ENCODE data around the gene PLD6. TPM values are rescaled to one million over a fixed set of nuclear protein-coding genes. Genes with fewer than 3 reads are reported as not detected.

Gene PLD6
- total RNA-seq, 5 donors from 2014 or later (not counting 1 experiment from before 2014, with no cell fraction given) = 7.3 to 18.3 (median 11.1) TPM

DNA sequence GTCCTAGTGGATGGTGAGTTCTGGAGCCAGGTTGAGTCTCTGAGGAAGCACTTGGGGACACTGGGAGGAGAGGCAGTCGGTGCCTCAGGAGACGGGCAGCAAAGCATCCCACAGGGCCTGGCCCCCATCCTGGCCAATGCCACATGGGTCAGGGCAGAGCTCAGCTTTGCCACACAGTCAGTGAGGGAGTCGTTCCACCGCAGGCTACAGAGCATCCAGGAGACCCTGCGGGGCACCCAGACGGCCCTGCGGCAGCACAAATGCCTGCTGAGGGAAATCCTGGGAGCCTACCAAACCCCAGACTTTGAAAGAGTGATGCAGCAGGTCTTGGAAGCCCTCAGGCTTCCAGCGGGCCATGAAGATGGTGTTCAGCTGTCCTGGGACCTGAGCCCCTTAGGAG, 39.7 kb downstream of the PLD6 start:
- peaks cover 22 to 76% of the 10 kb centered on the region in 2 donors for H3K36me3 ChIP-seq (ENCODE audit: control insufficient read depth in 2 of 2, extremely low read depth in 1 of 2, insufficient read depth in 1 of 2, low read length in 1 of 2)
- WGBS (ENCODE audit: insufficient coverage) = 97% methylated on average over 8 of the region's 8 CpGs
- Mint-ChIP-seq H3K4me3 (no peak overlapping the region), H3K27me3 (no peaks in the 10 kb centered on the region), H3K27ac (no peak overlapping the region), H3K4me1 (peaks cover 35 to 38% (median 36%) of the 10 kb centered on the region in 3 donors), H3K9me3 (no peaks in the 10 kb centered on the region), H3K36me3 (peaks cover 59% of the 10 kb centered on the region)
- DNase-seq (no peak), ATAC-seq (replicated peaks in 1 of 4) (no peak)
- no peak overlapping the region for H3K27ac ChIP-seq (ENCODE audit: low read length)
- H3K9me3 ChIP-seq = no peaks in the 10 kb centered on the region
- CTCF ChIA-PET = no interaction called here
- H3K27me3 ChIP-seq (replicated peaks in 1 of 2; ENCODE audit: control insufficient read depth in 2 of 2, extremely low read depth in 1 of 2, insufficient read depth in 2 of 2, low read length in 1 of 2) = no peaks in the 10 kb centered on the region
- H3K4me1 ChIP-seq (ENCODE audit: control insufficient read depth in 1 of 2, extremely low read depth in 1 of 2, insufficient read depth in 2 of 2, low read length in 2 of 2) = peaks cover 0 to 22% of the 10 kb centered on the region in 2 experiments
- POLR2A ChIA-PET = no interaction called here
- H3K4me3 ChIP-seq (ENCODE audit: control insufficient read depth in 1 of 2, extremely low read depth in 1 of 2, low read length in 1 of 2) = no peak overlapping the region

DNA sequence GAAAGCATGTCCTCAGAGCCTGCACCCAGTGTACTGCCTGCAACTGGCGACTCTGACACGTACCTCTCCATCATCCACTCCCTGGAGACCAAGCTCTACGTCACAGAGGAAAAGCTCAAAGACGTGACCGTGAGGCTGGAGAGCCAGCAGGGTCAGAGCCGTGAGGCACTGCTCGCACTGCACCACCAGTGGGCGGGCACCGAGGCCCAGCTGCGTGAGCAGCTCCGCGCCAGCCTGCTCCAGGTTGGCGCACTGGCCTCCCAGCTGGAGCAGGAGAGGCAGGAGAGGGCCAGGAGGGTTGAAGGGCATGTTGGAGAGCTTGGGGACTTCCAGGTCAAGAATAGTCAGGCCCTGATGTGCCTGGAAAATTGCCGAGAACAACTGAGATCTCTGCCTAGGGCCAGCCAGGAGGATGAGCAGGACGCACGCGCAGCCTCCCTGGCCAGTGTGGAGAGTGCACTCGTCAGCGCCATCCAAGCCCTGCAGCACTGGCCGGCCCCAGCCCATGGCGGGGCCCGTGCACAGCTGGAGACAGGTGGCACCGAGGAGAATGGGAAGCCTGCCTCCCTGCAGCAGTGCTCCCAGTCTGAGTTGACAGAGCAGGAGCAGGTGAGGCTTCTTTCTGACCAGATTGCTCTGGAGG, 40.3 kb downstream of the PLD6 start:
- H3K4me1 Mint-ChIP-seq = peaks cover 28 to 32% (median 29%) of the 10 kb centered on the region in 3 donors
- no peak overlapping the region for H3K27ac ChIP-seq (ENCODE audit: low read length)
- H3K4me3 ChIP-seq (ENCODE audit: control insufficient read depth in 1 of 2, extremely low read depth in 1 of 2, low read length in 1 of 2) = no peak overlapping the region
- no peaks in the 10 kb centered on the region for H3K27me3 Mint-ChIP-seq
- DNase-seq = no peak
- H3K27me3 ChIP-seq (replicated peaks in 1 of 2; ENCODE audit: control insufficient read depth in 2 of 2, extremely low read depth in 1 of 2, insufficient read depth in 2 of 2, low read length in 1 of 2) = no peaks in the 10 kb centered on the region
- ATAC-seq (replicated peaks in 1 of 4) = no peak
- WGBS (ENCODE audit: insufficient coverage) = 96% methylated on average over 23 of the region's 23 CpGs
- CTCF ChIA-PET = no interaction called here
- H3K4me1 ChIP-seq (ENCODE audit: control insufficient read depth in 1 of 2, extremely low read depth in 1 of 2, insufficient read depth in 2 of 2, low read length in 2 of 2) = peaks cover 0 to 16% of the 10 kb centered on the region in 2 experiments
- no peaks in the 10 kb centered on the region for H3K9me3 ChIP-seq
- H3K27ac Mint-ChIP-seq = no peak overlapping the region
- POLR2A ChIA-PET = interaction anchor here in 1 of 2 donors (1.1 kb wide), 1 partner anchor 31 kb away, joined by 3 read pairs; no protein-coding TSS in a partner anchor
- peaks cover 55% of the 10 kb centered on the region for H3K36me3 Mint-ChIP-seq
- H3K9me3 Mint-ChIP-seq = no peaks in the 10 kb centered on the region
- no peak overlapping the region for H3K4me3 Mint-ChIP-seq
- peaks cover 24 to 80% of the 10 kb centered on the region in 2 donors for H3K36me3 ChIP-seq (ENCODE audit: control insufficient read depth in 2 of 2, extremely low read depth in 1 of 2, insufficient read depth in 1 of 2, low read length in 1 of 2)

DNA sequence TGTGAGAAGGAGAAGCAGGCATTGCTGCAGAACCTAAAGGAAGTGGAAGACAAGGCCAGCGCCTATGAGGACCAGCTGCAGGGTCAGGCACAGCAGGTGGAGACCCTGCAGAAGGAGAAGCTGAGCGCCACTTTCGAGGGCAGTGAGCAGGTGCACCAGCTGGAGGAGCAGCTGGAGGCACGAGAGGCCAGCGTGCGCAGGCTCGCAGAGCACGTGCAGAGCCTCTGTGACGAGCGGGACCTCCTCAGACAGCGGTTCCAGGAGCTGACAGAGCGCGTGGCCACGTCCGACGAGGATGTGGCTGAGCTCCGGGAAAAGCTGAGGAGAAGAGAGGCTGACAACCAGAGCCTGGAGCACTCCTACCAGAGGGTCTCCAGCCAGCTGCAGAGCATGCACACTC, 41.5 kb downstream of the PLD6 start:
- no peak overlapping the region for H3K27ac ChIP-seq (ENCODE audit: low read length)
- H3K27me3 ChIP-seq (replicated peaks in 1 of 2; ENCODE audit: control insufficient read depth in 2 of 2, extremely low read depth in 1 of 2, insufficient read depth in 2 of 2, low read length in 1 of 2) = no peaks in the 10 kb centered on the region
- peak overlapping the region in 1 of 2 donors; percentile 63 for H3K27ac Mint-ChIP-seq
- H3K9me3 ChIP-seq = no peaks in the 10 kb centered on the region
- ChIA-PET CTCF (no interaction called here), POLR2A (interaction anchor here in 1 of 2 donors (0.6 kb wide), 1 partner anchor 44 kb away, joined by 3 read pairs; no protein-coding TSS in a partner anchor)
- ATAC-seq (replicated peaks in 1 of 4) = no peak
- H3K4me3 ChIP-seq (ENCODE audit: control insufficient read depth in 1 of 2, extremely low read depth in 1 of 2, low read length in 1 of 2) = no peak overlapping the region
- peaks cover 19 to 22% (median 22%) of the 10 kb centered on the region in 3 donors for H3K4me1 Mint-ChIP-seq
- DNase-seq = no peak
- no peak overlapping the region for H3K4me3 Mint-ChIP-seq
- H3K36me3 Mint-ChIP-seq = peaks cover 59% of the 10 kb centered on the region
- H3K27me3 Mint-ChIP-seq = no peaks in the 10 kb centered on the region
- H3K4me1 ChIP-seq (ENCODE audit: control insufficient read depth in 1 of 2, extremely low read depth in 1 of 2, insufficient read depth in 2 of 2, low read length in 2 of 2) = peaks cover 0 to 8% of the 10 kb centered on the region in 2 experiments
- WGBS (ENCODE audit: insufficient coverage) = over 99% methylated on average over 14 of the region's 17 CpGs
- no peaks in the 10 kb centered on the region for H3K9me3 Mint-ChIP-seq
- peaks cover 28 to 88% of the 10 kb centered on the region in 2 donors for H3K36me3 ChIP-seq (ENCODE audit: control insufficient read depth in 2 of 2, extremely low read depth in 1 of 2, insufficient read depth in 1 of 2, low read length in 1 of 2)

DNA sequence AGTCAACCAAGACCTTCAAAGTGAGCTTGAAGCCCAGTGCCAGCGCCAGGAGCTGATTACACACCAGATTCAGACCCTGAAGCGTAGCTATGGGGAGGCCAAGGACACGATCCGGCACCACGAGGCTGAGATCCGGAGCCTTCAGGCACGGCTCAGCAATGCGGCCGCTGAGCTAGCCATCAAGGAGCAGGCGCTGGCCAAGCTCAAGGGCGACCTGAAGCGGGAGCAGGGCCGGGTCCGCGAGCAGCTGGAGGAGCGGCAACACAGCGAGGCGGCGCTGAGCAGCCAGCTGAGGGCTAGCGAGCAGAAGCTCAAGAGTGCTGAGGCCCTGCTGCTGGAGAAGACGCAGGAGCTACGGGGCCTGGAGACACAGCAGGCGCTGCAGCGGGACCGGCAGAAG, 42.0 kb downstream of the PLD6 start:
- DNase-seq (no peak), ATAC-seq (replicated peaks in 1 of 4) (no peak)
- Histone ChIP-seq H3K4me3 (ENCODE audit: control insufficient read depth in 1 of 2, extremely low read depth in 1 of 2, low read length in 1 of 2) (no peak overlapping the region), H3K27ac (ENCODE audit: low read length) (no peak overlapping the region), H3K9me3 (no peaks in the 10 kb centered on the region), H3K4me1 (ENCODE audit: control insufficient read depth in 1 of 2, extremely low read depth in 1 of 2, insufficient read depth in 2 of 2, low read length in 2 of 2) (peaks cover 0 to 8% of the 10 kb centered on the region in 2 experiments), H3K36me3 (ENCODE audit: control insufficient read depth in 2 of 2, extremely low read depth in 1 of 2, insufficient read depth in 1 of 2, low read length in 1 of 2) (peaks cover 31 to 89% of the 10 kb centered on the region in 2 donors), H3K27me3 (replicated peaks in 1 of 2; ENCODE audit: control insufficient read depth in 2 of 2, extremely low read depth in 1 of 2, insufficient read depth in 2 of 2, low read length in 1 of 2) (no peaks in the 10 kb centered on the region)
- H3K36me3 Mint-ChIP-seq = peaks cover 64% of the 10 kb centered on the region
- WGBS (ENCODE audit: insufficient coverage) = 99% methylated on average over 25 of the region's 25 CpGs
- ChIA-PET CTCF (interaction anchor here in 1 of 2 donors (0.8 kb wide), 1 partner anchor 8 kb away, joined by 3 read pairs; no protein-coding TSS in a partner anchor), POLR2A (no interaction called here)
- H3K27ac Mint-ChIP-seq = no peak overlapping the region
- H3K4me1 Mint-ChIP-seq = peaks cover 16 to 17% (median 17%) of the 10 kb centered on the region in 3 donors
- no peaks in the 10 kb centered on the region for H3K27me3 Mint-ChIP-seq
- no peak overlapping the region for H3K4me3 Mint-ChIP-seq
- H3K9me3 Mint-ChIP-seq = no peaks in the 10 kb centered on the region

DNA sequence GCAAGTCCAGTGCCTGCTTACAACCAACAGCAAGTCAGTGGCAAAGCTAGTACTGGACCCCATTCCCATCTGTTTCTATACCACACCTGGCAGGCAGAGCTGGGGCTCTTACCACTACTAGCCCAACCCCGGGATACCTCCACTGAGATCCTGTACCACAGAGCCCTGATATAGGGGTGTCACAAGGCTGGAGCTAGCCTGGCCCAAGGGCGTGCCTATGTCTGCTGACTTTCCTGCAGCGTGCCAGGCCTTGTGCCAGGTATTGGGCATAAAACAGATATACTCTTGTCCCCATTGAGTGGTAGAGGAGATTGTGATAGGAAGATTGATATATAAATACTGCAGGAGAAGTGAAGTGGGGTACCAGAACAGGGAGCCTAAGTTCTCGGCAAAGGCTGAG, 44.4 kb downstream of the PLD6 start:
- Mint-ChIP-seq H3K36me3 (peaks cover 58% of the 10 kb centered on the region), H3K27me3 (no peaks in the 10 kb centered on the region), H3K4me1 (peaks cover 0 to 4% (median 3%) of the 10 kb centered on the region in 3 donors), H3K4me3 (no peak overlapping the region), H3K27ac (no peak overlapping the region), H3K9me3 (no peaks in the 10 kb centered on the region)
- Histone ChIP-seq H3K27ac (ENCODE audit: low read length) (no peak overlapping the region), H3K4me1 (ENCODE audit: control insufficient read depth in 1 of 2, extremely low read depth in 1 of 2, insufficient read depth in 2 of 2, low read length in 2 of 2) (no peaks in the 10 kb centered on the region), H3K4me3 (ENCODE audit: control insufficient read depth in 1 of 2, extremely low read depth in 1 of 2, low read length in 1 of 2) (no peak overlapping the region), H3K27me3 (replicated peaks in 1 of 2; ENCODE audit: control insufficient read depth in 2 of 2, extremely low read depth in 1 of 2, insufficient read depth in 2 of 2, low read length in 1 of 2) (no peaks in the 10 kb centered on the region), H3K36me3 (ENCODE audit: control insufficient read depth in 2 of 2, extremely low read depth in 1 of 2, insufficient read depth in 1 of 2, low read length in 1 of 2) (peaks cover 34 to 90% of the 10 kb centered on the region in 2 donors), H3K9me3 (no peaks in the 10 kb centered on the region)
- CTCF ChIA-PET = interaction anchor here in 1 of 2 donors (0.5 kb wide), 1 partner anchor 63 kb away, joined by 3 read pairs; no protein-coding TSS in a partner anchor
- no peak for ATAC-seq (replicated peaks in 1 of 4)
- 100% methylated on average over 3 of the region's 4 CpGs for WGBS (ENCODE audit: insufficient coverage)
- no peak for DNase-seq
- POLR2A ChIA-PET = no interaction called here

DNA sequence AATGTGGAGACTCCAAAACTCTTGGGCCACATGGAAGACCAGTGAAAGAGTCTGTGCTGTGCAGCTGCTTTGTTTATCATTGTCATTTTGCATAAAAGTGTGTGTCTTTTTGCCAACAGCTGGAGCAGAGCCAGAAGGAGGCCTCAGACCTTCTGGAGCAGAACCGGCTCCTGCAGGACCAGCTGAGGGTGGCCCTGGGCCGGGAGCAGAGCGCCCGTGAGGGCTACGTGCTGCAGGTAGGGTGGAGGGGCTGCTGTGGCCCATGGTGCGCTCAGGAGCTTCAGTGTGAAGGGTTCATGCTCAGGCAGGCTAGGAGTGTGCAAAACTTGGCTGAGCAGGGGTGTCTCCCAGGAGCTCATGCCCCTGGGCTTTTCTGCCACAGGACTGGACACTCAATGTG, 45.0 kb downstream of the PLD6 start:
- H3K4me3 Mint-ChIP-seq = no peak overlapping the region
- peaks cover 0 to under 1% of the 10 kb centered on the region in 2 experiments for H3K4me1 ChIP-seq (ENCODE audit: control insufficient read depth in 1 of 2, extremely low read depth in 1 of 2, insufficient read depth in 2 of 2, low read length in 2 of 2)
- no peaks in the 10 kb centered on the region for H3K9me3 Mint-ChIP-seq
- no peak overlapping the region for H3K27ac ChIP-seq (ENCODE audit: low read length)
- peak overlapping the region; percentile 16 to 67 for H3K27ac Mint-ChIP-seq
- ChIA-PET CTCF (interaction anchor here in 1 of 2 donors (0.5 kb wide), 1 partner anchor 62 kb away, joined by 3 read pairs; no protein-coding TSS in a partner anchor), POLR2A (interaction anchor here in 1 of 2 donors (0.6 kb wide), 1 partner anchor 129 kb away, joined by 8 read pairs; no protein-coding TSS in a partner anchor)
- ATAC-seq (replicated peaks in 1 of 4) (no peak), DNase-seq (no peak)
- peaks cover 34 to 89% of the 10 kb centered on the region in 2 donors for H3K36me3 ChIP-seq (ENCODE audit: control insufficient read depth in 2 of 2, extremely low read depth in 1 of 2, insufficient read depth in 1 of 2, low read length in 1 of 2)
- H3K27me3 ChIP-seq (replicated peaks in 1 of 2; ENCODE audit: control insufficient read depth in 2 of 2, extremely low read depth in 1 of 2, insufficient read depth in 2 of 2, low read length in 1 of 2) = no peaks in the 10 kb centered on the region
- no peaks in the 10 kb centered on the region for H3K9me3 ChIP-seq
- no peak overlapping the region for H3K4me3 ChIP-seq (ENCODE audit: control insufficient read depth in 1 of 2, extremely low read depth in 1 of 2, low read length in 1 of 2)
- H3K36me3 Mint-ChIP-seq = peaks cover 59% of the 10 kb centered on the region
- peaks cover 0 to 7% (median 3%) of the 10 kb centered on the region in 3 donors for H3K4me1 Mint-ChIP-seq
- WGBS (ENCODE audit: insufficient coverage) = 87% methylated on average over 3 of the region's 6 CpGs
- no peaks in the 10 kb centered on the region for H3K27me3 Mint-ChIP-seq
